GM10847 (cell line): ENCODE measurements around the gene DAD1.
A peak's percentile ranks its signal among the peaks of the same experiment; 100 is the strongest.

Experiments
- POLR2A ChIP-seq: IDR thresholded peaks from 2 replicates; pipeline ENCODE4 v1.6.1; 2011; ENCODE audit not compliant: insufficient read length; ENCODE audit errors: extremely low read depth

The DAD1 gene

DNA sequence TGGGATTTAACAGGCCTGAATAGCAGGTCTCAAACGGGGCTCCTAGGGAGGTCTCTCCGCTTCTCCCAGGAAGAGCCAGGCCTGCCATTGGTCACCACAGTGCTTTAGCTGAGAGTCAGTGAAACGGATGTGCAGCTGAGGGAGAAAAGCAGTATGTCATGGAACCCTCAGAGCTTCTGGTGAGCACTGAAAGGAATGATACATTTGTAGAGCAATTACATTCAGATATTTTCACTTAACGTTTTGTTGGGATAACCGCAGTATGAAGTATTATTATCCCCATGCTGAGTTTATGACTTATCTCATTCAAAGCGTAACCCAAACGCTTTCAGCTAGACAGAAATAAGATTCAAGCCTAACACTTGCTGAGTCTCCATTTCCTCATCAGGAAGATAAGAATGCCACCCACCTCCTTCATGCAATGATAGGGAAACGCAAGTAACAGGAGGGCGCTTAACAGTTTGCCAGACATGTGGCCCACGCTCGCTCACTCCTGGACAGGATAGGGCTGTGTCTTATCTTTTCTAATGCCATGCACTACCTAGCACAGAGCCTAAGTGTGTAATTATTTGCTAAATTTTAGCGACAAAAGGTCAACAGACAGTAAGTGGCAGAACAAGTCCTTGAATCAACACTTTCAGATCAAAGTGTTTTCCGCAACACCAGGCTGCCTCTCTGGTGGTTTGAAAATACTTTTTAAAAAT is 28.2 kb downstream of the DAD1 start:
- no peak for TF ChIP-seq POLR2A

DNA sequence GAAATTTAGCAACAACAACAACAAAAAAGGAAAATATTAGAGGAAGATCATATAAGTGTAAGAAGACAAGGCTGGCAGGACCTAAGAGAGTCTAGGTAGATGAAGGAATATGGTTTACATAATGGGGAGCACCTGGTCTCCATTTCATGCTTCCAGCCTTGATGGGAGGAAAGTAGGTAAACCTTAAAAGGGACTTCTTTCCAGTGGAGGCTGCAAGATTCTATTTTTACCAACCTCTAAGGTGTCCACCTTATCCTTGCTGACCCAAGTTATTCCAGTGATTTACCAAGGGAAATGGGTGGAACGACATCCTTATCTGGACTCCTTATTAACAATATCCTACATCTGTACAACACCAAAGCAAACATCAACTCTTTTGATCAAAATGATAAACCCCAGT is 30.0 kb downstream of the DAD1 start:
- TF ChIP-seq POLR2A: no peak

DNA sequence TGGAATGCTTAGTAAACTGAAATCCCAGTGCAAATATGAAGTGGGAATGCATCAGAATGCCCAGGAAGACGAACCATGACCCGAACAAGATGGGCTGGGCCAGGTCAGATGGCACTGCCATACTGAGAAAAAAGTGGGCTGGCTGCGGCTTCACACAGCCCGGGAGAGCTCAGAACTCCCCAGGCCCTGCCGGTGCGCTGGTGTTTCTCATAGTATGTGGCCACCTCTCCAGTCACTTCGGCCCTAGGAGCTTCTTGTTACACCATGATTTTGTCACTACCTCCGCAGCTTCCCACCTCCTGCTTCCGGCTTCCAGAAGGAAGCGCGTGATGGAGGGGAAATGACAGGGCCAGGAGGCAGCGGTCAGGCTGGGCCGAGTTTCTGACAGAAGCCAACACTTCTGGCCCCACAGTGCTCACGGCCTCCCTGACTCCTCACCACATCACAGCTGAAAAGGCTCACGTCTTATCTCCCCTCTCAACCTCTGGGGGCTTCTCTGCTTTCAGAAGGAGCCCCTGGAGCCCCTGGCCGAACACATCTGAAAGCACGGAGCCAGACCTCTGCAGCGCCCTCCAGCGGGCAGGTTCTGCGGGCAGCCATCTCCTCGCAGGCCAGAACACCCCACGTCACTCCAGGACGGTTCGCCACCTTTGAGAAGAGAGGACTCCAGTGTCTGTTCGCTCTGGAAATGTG is 30.7 kb downstream of the DAD1 start:
- no peak for TF ChIP-seq POLR2A

DNA sequence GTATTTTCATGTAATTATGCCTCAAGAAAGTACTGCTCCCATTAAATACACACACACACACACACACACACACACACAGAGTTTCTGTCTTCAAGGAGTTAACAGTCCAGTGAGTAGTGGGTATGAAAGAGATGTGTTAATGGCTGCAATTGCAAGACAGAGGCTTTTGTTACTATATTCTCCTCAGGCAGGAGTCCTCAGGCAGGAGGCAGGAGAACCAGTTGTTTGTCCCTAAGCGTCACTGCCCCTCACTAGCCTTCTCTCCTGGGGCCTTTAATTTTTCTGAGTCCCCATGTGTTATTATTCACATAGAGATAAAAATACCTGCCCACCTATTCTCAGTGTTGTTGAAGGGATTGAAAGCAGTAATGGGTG is 31.2 kb downstream of the DAD1 start:
- no peak for TF ChIP-seq POLR2A

DNA sequence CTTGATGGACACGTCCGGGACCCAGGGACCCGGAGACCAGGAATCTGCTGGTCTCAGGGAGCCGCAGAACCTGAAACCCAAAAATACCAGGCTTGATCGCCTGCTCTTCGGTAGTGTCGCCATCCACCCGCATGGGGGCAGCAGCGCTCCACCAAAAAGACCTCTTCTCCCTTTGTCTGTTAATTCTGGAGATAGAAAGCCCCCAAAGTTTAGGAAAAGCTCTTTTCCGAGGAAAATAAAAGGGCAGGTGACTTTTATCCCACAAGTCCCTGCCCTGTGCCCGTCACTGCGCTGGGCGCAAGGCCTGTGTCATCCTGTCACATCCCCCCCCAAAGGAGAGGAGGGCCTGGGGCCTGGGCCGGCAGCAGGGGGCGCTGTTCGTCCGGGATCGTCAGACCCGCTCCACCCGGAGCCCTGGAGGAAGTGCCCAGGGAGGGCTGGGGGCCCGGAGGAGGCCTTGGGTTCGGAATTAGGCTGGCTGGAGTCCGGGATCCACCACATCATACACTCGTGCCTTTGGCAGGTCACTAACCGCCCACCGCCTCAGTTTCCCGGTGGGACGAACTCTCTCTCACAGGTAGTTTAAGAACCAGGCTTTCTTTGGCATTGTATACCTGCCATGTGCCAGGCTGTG is 31.9 kb downstream of the DAD1 start:
- no peak for TF ChIP-seq POLR2A

DNA sequence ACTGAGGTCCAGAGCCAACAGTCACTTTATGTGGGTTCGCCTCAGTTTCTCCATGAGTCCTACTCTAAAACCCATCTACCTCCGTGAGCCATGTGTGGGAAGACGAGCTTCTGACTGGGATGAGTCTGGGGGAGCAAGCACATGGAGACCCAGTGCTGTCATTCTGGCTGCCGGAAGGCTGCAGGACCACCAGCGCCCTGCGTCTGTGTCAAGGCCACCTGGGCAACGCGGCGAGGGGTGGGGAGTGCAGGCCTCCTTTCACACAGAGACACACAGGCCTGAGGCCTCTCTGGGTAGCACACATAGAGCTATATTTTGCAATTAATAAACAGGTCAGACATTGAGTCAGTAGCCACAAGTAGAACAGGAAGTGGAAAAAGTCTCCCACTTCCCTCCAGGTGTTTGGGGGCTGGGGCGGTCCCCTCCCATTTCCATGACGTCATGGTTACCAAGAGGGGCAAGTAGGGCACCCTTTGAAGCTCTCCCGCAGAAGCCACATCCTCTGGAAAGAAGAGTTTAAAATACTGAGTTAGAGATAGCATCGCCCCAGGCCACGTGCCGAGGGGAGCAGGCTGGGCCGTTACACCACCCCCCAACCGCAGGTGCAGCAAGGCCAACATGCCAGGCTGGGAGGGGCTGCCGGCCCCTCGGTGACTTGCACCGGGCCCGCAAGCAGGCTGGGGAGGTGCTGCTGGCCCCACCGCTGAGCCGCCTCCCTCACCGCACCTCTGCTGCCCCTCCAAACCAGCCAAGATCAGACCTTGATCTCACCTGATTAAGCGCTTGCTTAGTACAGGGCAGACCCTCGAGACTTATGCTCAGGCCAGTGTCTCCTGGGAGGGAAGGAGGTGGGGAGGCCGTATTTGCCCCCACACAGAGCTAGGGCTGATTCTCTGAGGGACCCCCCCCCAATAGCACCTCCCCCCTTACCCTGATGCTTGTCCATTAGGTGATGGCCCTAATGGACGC is 32.7 kb downstream of the DAD1 start:
- peak; percentile 53 for TF ChIP-seq POLR2A

DNA sequence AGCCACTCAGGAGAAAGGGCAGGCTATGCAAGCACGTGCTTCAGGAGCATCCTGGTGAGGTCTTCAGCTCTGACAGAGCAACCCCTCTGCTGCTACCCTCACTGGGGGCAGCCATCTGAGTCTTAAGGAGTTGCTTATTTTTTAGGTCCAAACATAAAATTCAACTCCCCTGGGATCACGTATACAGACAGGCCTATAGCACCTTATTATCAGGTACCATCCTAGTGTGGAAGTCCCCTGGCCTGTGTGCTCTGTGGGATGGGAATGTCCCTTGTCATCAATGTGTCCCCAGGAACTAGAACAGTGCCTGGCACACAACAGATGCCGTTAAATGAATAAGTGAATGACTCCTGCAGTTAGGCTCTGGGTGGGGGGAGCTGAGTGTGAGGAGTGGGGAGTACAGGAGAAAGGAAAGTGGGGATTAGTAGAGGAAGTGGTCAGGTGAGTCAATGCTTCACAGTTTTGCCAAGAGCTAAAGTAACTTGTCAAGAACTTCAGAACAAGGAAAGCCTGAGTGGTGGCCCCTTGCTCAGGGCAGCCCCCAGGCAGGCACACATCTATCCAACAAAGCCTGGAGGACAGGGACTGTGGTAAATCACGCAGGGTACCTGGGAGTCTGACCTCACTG is 33.5 kb downstream of the DAD1 start:
- no peak for TF ChIP-seq POLR2A

DNA sequence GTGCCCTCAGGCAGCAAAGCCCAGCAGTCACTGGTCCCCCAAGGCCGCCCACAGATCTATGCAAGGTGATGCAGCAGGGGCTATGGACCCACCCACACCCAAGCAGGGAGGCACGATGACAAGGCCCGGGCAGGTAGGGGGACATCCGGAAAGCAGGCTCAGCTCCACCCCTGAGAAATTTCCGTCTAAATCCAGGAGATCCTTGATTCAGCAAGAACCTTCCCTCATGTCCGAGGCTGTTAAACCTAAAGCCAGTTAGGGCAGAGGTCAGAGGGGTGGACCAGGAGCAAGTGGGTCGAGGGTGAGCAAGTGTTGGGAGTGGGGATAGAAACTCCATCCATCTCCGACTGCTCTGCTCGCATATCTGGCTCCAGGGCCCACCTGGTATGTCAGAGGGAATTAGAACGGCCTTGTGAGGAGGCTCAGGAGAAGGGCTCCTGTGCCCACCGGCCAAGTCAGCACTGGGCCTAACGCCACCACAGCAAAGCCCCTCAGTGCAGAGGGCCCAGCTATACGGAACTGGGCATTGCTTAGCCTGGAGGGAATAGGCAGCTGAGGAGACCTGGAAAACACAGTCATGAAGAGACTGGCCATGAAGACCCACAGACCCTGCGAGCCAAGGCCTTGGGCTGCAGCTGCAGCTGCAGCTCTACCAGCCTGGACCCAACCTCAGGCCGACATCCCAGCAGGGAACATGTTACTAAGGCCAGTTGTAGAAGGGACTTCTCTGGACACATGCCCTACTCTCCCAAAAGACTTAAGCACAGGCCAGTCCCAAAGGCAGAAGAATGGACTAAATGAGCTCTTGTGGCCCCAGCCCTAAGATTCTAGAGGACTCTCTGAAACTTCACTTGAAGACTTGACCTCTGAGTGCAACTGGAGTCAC is 34.3 kb downstream of the DAD1 start:
- no peak for TF ChIP-seq POLR2A

DNA sequence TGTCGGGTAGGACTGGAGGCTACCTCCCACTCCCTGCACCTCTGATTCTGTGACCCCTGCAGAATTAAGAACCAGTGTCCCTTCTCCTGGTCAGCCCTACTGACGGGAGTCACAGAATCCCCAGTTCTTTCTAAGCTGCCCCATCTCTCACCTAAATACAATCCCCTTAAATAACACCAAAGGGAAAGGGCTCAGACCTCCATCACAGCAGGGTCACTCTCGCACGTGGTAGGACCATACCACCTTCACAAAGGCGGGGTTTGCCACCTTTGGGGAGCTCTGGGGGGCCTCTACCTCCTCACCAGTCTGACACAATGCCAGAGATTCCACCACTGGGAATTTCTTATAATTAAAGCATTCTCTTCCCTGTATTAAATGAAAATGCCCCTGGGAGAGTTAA is 35.6 kb downstream of the DAD1 start:
- no peak for TF ChIP-seq POLR2A

DNA sequence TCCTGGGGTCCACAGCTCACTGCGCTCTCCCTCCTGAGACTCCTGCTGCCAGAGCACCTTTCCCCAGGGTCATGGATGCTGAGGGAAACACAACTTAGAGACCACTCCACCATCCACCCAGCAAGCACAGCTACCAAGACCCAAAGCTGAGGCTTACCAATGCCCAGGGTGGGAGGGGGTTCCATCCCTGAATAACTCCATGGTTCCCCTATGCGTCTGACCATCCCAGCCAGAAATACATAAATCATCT is 36.3 kb downstream of the DAD1 start:
- TF ChIP-seq POLR2A: no peak

DNA sequence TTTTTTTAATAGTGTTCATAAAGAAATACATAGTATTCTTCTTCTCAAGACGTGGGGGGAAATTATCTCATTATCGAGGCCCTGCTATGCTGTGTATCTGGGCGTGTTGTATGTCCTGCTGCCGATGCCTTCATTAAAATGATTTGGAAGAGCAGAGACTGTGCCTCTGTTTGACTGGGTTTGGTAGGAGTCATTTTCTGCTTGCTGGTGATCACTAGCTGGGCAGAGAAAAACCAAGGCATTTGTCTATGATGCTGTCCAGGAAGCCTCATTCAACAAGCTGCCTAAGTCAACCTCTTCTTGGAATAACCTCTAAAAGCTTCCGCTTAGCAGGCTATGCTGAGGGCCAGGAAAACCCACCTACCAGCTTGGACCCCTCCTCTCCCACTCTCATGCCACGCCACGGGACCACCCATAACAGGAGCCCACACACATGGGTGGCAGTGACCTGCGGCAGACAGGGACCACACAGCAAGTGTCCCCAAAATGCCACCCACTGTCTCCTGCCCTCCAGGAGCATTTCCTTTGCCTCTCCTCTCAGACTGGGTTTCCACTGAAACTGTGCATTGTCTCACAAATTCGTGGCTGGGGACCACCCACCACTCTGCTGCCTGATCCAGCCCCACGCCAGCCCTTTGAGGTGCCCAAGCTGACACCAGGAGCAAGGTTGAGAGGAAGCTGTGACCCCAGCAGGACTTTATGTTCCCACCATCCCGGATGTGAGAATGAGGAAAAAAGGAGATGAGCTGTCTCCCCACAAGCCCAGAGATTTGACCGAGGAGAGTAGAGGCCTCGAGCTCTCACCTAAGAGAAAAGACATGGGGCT is 36.8 kb downstream of the DAD1 start:
- TF ChIP-seq POLR2A: no peak

DNA sequence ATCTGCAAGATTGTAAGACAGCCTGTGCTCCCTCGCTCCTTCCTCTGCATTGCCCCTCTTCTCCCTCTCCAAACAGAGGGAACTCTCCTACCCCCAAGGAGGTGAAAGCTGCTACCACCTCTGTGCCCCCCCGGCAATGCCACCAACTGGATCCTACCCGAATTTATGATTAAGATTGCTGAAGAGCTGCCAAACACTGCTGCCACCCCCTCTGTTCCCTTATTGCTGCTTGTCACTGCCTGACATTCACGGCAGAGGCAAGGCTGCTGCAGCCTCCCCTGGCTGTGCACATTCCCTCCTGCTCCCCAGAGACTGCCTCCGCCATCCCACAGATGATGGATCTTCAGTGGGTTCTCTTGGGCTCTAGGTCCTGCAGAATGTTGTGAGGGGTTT is 37.4 kb downstream of the DAD1 start:
- no peak for TF ChIP-seq POLR2A

DNA sequence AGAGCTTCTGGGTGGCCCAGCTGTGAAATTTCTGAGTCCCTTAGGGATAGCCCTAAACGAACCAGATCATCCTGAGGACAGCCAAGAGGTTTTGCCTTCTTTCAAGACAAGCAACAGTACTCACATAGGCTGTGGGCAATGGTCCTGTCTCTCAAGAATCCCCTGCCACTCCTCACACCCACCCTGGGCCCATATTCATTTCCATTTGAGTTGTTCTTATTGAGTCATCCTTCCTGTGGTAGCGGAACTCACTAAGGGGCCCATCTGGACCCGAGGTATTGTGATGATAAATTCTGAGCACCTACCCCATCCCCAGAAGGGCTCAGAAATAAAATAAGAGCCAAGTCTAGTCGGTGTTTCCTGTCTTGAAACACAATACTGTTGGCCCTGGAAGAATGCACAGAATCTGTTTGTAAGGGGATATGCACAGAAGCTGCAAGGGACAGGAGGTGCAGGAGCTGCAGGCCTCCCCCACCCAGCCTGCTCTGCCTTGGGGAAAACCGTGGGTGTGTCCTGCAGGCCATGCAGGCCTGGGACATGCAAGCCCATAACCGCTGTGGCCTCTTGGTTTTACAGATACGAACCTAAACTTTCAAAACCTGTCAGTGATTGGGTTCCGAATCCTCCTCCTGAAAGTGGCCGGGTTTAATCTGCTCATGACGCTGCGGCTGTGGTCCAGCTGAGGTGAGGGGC is 38.9 kb downstream of the DAD1 start:
- TF ChIP-seq POLR2A: peak; percentile 37
